ENCODE data around the gene MRPL14. TPM values are rescaled to one million over a fixed set of nuclear protein-coding genes. Genes with fewer than 3 reads are reported as not detected.

MRPL14 gene
- total and polyA plus RNA-seq, 9 of the 15 experiments (the other 6 are each of a cell fraction or from before 2014, with no cell fraction given), result 126 to 424 (median 165) TPM

DNA sequence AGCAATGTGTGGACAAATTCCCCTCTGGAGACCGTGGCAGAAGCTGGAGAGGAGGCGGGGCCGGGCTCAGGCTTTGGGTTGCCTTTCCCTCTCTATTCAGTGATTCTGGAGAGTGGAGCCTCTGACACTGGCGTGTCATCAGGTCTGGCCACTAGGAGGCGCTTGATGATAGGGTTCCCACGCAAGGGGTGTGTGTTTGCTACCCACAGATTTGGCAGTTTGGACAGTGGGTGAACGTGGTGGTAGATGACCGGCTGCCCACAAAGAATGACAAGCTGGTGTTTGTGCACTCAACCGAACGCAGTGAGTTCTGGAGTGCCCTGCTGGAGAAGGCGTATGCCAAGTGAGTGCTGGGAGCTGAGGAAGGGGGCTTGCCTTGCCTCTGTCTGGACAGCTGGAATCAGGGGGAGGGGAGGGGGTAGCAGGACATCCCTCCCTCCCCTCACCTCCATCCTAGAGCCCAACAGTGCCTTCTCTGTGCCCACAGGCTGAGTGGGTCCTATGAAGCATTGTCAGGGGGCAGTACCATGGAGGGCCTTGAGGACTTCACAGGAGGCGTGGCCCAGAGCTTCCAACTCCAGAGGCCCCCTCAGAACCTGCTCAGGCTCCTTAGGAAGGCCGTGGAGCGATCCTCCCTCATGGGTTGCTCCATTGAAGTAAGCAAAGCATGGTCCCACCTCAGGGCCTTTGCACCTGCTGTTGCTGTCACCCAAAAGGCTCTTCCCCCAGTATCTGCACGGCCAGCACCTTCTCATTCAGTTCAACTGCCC lies 45.7 kb upstream of the MRPL14 start (continued):
- TF ChIP-seq, protein P1, sequence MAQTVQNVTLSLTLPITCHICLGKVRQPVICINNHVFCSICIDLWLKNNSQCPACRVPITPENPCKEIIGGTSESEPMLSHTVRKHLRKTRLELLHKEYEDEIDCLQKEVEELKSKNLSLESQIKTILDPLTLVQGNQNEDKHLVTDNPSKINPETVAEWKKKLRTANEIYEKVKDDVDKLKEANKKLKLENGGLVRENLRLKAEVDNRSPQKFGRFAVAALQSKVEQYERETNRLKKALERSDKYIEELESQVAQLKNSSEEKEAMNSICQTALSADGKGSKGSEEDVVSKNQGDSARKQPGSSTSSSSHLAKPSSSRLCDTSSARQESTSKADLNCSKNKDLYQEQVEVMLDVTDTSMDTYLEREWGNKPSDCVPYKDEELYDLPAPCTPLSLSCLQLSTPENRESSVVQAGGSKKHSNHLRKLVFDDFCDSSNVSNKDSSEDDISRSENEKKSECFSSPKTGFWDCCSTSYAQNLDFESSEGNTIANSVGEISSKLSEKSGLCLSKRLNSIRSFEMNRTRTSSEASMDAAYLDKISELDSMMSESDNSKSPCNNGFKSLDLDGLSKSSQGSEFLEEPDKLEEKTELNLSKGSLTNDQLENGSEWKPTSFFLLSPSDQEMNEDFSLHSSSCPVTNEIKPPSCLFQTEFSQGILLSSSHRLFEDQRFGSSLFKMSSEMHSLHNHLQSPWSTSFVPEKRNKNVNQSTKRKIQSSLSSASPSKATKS (CRISPR knock-in tag; IDR thresholded peaks at IDR 0.05), result no peak
- TF ChIP-seq GATAD2A (IDR thresholded peaks at IDR 0.05), result peak; percentile 62; the same call in 1 of the 2 replicates
- TF ChIP-seq RUNX1 (IDR thresholded peaks at IDR 0.05; ENCODE audit: low read depth), result no peak
- peak; percentile 97 to 99 for TF ChIP-seq RAD21 (CRISPR knock-in tag; conservative IDR thresholded peaks at IDR 0.05 in 1 of 2, IDR thresholded peaks at IDR 0.05 in 1 of 2)
- no peak for TF ChIP-seq ZNF75A (CRISPR knock-in tag; IDR thresholded peaks at IDR 0.05)
- TF ChIP-seq, protein P2, sequence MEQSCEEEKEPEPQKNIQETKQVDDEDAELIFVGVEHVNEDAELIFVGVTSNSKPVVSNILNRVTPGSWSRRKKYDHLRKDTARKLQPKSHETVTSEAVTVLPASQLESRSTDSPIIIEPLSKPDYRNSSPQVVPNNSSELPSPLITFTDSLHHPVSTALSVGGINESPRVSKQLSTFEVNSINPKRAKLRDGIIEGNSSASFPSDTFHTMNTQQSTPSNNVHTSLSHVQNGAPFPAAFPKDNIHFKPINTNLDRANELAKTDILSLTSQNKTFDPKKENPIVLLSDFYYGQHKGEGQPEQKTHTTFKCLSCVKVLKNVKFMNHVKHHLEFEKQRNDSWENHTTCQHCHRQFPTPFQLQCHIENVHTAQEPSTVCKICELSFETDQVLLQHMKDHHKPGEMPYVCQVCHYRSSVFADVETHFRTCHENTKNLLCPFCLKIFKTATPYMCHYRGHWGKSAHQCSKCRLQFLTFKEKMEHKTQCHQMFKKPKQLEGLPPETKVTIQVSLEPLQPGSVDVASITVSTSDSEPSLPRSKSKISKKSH (CRISPR knock-in tag; IDR thresholded peaks at IDR 0.05), result no peak
- no peak for TF ChIP-seq NFATC3 (IDR thresholded peaks at IDR 0.05)
- no peak for TF ChIP-seq ETV1 (tag; conservative IDR thresholded peaks at IDR 0.05; ENCODE audit: low read depth)
- TF ChIP-seq ZC3H8 (IDR thresholded peaks at IDR 0.05), result no peak
- TF ChIP-seq ZNF311 (CRISPR knock-in tag; IDR thresholded peaks at IDR 0.05), result no peak
- peak in 1 of 2 experiments; percentile 57; a peak in 1 of 4 replicates for TF ChIP-seq HDAC1 (IDR thresholded peaks at IDR 0.05)
- peak; percentile 58; the same call in 1 of the 2 replicates for TF ChIP-seq MYC (IDR thresholded peaks at IDR 0.05; ENCODE audit: low read depth, low read length)
- no peak for TF ChIP-seq MYC (CRISPR knock-in tag; IDR thresholded peaks at IDR 0.05; ENCODE audit: borderline replicate concordance, low read depth)
- TF ChIP-seq, protein P3, sequence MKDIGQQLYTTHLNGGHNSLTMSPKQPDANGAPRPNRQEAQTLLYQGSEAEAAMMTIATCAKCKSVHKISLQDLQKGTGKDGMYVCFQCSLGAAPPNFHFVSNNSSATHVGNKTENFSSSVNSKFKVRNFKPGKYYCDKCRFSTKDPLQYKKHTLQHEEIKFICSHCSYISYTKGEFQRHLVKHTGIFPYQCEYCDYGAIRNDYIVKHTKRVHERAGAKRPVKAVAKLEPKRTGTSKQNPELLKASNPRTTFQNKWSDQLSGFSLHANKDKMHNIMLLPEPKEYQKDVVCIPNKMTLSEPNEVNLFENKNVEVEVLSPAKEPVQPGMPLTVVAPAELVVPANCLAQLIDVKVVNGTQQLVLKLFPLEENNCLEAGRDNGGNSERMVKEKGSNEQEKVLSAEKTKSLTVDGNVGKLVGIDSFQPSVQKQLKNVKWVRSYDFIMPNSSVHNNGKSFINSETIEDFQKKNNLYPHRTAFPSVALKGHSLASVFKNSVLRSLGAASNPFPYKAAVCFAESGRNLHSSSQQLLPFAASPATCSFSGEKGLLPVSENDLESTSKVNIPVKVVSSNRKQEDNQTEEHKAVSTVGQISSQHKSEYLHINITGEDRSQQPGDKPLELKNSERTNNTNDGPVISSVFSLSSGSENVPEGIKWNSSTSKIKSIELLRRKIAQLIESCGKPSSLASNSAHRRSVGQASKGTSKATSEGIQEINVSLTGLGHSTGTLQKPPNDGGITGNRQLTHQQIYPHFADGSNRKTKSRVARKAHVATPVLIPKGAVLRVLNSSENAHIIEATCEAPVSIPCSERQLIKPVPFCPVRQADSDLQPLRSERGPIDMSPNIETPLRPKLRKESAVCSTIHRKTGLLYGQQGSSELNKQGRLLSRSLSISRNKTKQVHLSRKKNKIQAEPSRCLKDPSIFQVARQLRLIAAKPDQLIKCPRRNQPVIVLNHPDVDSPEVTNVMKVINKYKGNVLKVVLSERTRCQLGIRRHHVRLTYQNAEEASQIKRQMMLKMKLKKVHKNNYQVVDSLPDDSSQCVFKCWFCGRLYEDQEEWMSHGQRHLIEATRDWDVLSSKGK (CRISPR knock-in tag; IDR thresholded peaks at IDR 0.05), result no peak
- TF ChIP-seq KLF13 (tag; IDR thresholded peaks at IDR 0.05; ENCODE audit: borderline replicate concordance, low read depth), result peak; percentile 68; the same call in 1 of the 2 replicates
- no peak for TF ChIP-seq FIP1L1 (IDR thresholded peaks at IDR 0.05; ENCODE audit: low read depth, low read length, poor library complexity, severe bottlenecking)
- TF ChIP-seq JUN (IDR thresholded peaks at IDR 0.05; ENCODE audit: borderline replicate concordance, low read depth, low read length), result 0 out of 2 replicates have a peak, but pooled peaks have one; percentile 44
- TF ChIP-seq JUN (CRISPR knock-in tag; IDR thresholded peaks at IDR 0.05; ENCODE audit: borderline replicate concordance), result no peak
- TF ChIP-seq, protein P4, sequence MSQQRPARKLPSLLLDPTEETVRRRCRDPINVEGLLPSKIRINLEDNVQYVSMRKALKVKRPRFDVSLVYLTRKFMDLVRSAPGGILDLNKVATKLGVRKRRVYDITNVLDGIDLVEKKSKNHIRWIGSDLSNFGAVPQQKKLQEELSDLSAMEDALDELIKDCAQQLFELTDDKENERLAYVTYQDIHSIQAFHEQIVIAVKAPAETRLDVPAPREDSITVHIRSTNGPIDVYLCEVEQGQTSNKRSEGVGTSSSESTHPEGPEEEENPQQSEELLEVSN (IDR thresholded peaks at IDR 0.05; ENCODE audit: borderline replicate concordance in 1 of 2, extremely low read depth in 1 of 2, insufficient read depth in 1 of 2, insufficient read length in 1 of 2, low read depth in 1 of 2, low read length in 1 of 2, poor library complexity in 1 of 2, severe bottlenecking in 1 of 2), result peak in 1 of 2 experiments; percentile 11

Data from K562 (cell line).